Epithelial cell of prostate (primary cell): Measurements from ENCODE around the gene KIT.
"Not testable (repeated sequence)": the region's sequence is repeated elsewhere in the genome, so short reads cannot be mapped to it uniquely, and the experiment has no call there.

Experiments used
- DNase-seq: peaks from one replicate; pipeline ENCODE4 v3.0.0-alpha.2; 2011; ENCODE audit warnings: low read depth, low spot score
- H3K27ac ChIP-seq: fragments of 450-650 bp; 2 replicates; pipeline ENCODE4 v1.5.1; 2017; ENCODE audit warnings: mild to moderate bottlenecking

The KIT gene

DNA sequence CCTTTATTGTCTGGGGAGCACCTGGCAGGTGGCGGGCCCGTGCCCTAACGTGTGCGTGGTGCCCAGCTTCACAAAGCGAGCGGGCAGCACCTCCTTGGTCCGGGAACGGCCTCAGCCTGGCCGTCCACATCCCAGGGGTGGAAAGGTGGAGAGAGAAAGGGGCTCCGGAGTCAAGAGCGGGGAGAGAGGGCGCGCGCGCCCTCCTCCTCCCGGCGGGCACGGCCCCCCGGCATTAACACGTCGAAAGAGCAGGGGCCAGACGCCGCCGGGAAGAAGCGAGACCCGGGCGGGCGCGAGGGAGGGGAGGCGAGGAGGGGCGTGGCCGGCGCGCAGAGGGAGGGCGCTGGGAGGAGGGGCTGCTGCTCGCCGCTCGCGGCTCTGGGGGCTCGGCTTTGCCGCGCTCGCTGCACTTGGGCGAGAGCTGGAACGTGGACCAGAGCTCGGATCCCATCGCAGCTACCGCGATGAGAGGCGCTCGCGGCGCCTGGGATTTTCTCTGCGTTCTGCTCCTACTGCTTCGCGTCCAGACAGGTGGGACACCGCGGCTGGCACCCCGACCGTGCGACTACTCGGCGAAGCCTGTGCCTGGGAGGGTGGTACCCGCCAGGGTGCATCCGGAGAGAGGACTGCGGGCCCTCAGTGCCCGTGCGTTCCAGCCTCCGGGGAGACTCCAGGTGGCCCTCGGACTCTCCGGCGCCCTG is at the start of gene KIT:
Gene KIT, plus strand, starts transcription at position 407 of the 701 bp plus-strand sequence. Its CDS starts 58 bp downstream, at position 465.
- DNase-seq, result no peak
- H3K27ac ChIP-seq, result no peak within 1 kb of the TSS

DNA sequence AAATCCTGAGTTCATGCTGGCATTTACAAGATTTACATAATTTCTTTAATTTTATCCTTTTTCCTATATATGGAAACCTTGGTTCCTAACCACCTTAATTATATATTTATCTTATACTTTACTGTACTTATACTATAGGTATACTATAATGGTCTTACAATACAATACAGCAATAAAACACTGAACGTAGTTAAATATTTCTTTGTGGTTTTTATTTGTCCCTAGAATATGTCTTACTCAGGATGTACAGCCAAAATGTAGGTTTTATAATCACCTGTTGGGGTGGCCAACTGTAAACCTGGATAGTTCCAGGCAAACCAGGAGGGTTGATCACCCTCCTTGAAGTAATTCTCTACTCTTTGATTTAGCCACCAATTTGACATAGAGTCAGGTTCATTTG is 48.4 kb upstream of the KIT start:
- no peak for DNase-seq

DNA sequence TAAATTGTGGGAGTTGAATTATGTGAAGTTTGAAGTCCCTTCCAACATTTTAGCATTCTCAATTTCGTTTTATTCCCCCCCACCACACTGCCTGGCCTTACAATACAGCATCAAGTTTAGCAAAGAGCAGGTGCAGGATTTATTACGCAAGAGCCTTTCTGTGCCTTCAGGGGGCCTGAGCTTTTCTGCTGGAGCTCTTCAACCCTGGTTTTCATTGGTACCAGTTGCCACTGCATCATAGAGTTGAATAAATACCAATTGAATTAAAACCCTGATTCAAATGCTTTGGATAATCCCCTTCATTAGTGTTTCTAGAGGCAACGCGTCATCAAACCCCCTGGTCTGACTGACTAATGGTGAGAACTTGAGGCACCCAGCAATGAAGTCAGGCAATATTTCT is 43.6 kb upstream of the KIT start:
- DNase-seq, result no peak
- no peak overlapping the region for H3K27ac ChIP-seq

More for the DNA sequence above, 48.4 kb upstream of the KIT start:
- H3K27ac ChIP-seq, result no peak overlapping the region

DNA sequence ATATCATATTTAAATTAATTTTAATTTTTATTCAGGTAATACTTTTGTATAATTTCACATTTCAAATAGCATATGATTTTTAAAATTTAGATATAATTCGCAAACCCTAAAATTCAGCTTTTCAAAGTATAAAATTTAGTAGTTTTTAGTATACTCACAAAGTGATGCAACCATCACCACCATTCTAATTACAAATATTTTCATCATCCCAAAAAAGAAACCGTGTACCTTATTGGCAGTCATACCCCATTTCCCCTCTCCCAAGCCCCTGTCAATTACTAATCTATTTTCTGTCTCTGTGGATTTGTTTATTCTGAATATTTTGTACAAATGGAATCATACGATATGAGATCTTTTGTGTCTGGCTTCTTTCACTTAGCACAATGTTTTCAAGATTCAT is 37.0 kb upstream of the KIT start:
- H3K27ac ChIP-seq, result no peak overlapping the region
- DNase-seq, result no peak

DNA sequence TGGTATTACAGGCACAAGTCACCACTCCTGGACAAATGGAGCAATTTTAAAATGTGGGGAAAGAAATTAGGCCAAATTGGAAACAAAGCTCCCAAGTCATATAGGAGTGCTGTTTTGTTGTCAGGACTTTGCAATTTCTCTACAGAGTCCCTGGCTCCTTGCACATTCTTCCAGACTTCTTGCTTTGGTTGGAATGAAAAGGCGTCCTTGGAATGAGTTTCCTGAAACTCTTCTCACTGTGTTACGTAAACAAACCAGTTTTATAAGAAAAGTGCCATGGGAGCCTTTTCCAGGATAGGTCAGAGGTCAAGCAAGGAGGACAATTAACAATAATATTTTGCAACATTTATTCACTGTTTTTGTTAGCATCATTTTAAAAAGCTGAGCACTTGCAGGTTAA is 32.4 kb upstream of the KIT start:
- DNase-seq, result no peak
- H3K27ac ChIP-seq, result no peak overlapping the region

DNA sequence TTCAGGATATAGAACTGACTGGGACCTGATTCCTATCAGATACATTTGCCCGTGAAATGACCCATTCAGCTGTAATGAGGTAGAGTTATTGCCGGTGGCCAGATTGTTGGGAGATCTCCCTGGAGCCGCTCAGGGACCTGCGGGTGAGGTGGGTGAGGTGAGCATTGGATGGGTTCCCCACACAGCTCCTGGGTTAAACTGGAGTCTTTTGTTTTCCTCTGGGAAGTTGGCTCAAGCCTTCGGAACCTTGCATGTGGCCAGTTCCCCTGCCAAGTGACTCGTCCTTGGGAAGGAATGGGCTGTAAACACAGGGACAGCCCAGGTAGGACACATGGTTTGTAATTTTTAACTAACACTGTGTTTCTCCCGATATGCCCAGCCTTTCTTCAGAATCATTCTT is 31.6 kb upstream of the KIT start:
- no peak overlapping the region for H3K27ac ChIP-seq
- no peak for DNase-seq

DNA sequence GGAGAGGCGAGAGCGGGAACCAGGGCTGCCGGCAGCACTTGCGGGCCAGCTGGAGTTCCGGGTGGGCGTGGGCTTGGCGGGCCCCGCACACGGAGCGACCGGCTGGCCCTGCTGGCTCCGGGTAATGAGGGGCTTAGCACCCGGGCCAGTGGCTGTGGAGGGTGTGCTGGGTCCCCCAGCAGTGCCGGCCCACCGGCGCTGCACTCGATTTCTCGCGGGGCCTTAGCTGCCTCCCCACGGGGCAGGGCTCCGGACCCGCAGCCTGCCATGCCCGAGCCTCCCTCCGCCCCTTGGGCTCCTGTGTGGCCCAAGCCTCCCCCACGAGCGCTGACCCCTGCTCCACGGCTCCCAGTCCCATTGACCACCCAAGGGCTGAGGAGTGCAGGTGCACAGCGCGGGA is 25.2 kb upstream of the KIT start:
- DNase-seq, result no peak

DNA sequence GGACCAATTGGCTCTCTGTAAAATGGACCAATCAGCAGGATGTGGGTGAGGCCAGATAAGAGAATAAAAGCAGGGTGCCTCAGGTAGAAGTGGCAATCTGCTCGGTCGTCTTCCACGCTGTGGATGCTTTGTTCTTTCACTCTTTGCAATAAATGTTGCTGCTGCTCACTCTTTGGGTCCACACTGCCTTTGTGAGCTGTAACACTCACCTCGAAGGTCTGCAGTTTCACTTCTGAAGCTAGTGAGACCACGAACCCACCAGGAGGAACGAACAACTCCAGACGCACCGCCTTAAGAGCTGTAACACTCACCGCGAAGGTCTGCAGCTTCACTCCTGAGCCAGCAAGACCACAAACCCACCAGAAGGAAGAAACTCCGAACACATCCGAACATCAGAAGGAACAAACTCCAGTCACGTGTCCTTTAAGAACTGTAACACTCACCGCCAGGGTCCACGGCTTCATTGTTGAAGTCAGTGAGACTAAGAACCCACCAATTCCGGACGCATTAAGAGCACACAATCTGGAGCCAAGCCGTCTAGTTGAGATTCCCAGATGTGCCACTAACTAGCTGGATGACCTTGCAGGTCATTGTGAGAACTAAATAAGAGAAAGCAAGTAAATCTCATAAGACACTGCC is 24.5 kb upstream of the KIT start:
- DNase-seq, H3K27ac ChIP-seq: not testable (repeated sequence)

More for the DNA sequence above, 25.2 kb upstream of the KIT start:
- H3K27ac ChIP-seq, result no peak overlapping the region

DNA sequence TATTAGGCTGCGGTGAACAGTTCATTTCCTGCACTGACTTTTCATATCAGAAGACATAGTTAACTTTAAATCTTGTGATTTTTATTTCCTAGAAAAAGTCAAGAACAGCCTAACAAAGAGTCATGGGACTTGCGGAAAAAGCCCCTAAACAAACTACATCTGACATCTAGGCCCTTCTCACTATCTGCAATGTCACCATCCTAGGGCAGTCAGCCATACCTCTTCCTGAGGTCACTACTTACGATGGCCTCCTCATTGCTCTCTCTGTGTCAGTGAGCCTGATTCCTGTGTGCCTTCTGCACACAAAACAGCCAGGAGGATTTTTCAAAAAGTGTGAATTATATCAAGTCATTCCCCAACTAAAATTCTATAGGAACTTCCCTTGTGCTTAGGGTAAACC is 22.4 kb upstream of the KIT start:
- H3K27ac ChIP-seq, result no peak overlapping the region
- DNase-seq, result no peak

DNA sequence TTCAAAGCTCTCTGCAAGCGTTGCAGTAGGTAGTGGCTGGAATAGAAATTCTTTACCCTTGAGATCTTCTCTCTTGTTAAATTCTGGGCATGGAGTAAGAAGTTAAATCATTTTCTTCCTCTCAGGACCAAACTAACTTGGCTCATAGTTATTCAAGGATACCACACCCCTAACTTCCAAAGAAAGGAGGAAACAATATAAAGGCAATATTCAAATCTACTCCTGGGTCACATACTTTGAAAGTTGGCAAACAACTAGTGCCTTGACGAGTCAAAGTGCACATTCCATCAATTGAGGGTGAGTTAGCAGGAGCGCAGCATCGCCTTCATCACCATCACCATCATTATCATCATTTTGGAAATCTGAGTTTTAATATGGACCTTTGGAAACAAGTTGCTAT is 20.4 kb upstream of the KIT start:
- no peak overlapping the region for H3K27ac ChIP-seq
- DNase-seq, result no peak

DNA sequence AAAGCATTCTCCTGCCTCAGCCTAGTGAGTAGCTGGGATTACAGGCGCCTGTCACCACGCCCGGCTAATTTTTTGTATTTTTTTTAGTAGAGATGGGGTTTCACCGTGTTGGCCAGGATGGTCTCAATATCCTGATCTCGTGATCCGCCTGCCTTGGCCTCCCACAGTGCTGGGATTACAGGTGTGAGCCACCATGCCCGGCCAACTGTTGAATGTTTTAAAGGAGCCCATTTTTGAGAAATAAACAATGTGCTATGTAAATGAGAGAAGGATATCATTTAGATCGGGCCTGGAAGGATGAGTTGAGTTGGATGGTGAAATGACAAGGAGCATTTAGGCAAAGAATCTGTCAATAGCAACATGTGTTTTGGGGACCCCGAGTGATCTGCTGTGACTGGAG is 16.7 kb upstream of the KIT start:
- H3K27ac ChIP-seq, DNase-seq: not testable (repeated sequence)

DNA sequence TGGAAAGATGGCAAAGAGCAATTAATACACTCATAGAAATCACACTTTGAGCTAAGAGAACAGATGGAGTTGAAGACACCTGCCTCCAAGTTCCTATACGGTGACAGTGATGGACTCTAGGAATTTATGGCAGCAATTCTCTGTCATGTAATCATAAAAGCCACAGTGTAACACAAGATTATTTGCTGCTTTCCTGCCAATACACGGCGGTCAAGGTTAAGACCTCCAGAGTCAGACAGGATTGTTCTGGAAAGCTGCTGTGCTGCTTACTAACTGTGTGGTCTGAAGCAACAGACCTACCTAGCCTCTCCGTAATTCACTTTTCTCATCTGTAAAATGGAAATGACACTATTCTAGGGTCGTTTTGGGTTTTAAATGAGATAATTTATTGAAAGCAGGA is 14.6 kb upstream of the KIT start:
- no peak overlapping the region for H3K27ac ChIP-seq
- no peak for DNase-seq

DNA sequence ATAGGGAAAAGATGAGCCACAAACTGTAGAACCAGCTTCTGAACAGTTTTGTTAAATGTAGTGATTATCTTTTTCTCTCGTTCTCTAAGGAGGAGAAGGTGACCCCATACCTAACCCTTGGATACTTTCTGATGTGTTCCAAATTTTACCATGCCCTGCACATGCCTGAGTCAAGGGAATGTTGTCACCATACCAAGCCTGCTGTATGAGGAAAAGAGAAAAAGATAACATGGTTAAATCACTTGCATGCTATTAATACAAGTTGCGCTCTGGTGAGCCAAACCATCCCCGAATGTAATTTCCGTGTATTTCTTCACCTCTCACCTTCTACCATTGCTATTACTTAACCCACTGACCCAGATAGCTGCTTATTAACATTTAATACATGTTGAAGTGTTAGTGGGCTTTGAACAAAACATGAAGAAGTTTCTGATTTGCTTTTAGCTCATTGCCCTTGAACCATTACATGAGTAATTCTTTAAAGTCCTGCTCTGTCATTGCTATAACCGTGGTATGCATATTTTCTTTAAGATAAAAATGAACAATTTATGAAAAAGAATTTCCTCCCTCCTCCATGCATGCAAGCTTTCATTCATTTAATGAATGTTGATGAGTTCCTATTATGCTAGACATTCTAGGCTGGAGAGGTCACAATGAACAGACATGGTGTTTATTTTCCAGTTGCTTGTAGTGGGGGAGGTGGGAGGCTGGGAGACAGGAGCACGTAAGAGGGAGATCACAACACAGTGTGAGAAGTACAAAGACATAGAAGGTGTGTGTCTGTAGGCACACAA is 13.6 kb upstream of the KIT start:
- no peak for DNase-seq
- H3K27ac ChIP-seq, result no peak overlapping the region

DNA sequence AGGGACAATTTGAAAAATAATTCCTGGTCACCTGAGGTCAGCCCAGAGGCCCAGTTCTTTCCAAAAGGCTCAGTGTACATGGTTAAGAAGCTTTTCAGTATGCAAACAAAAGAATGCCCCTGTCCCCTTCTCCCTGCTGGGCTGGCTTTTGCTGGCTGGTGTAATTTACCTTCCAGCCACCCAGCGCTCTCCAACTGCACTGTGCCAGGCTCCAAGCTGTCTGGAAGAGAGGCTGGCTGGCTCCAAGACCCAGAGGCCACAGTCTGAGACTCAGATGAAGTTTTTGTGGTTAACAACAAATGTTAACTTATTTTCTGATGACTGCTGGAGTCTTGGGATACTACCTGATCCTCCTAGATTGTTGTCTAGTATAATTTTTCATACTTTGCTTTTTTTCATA is 11.9 kb upstream of the KIT start:
- no peak overlapping the region for H3K27ac ChIP-seq
- DNase-seq, result no peak

DNA sequence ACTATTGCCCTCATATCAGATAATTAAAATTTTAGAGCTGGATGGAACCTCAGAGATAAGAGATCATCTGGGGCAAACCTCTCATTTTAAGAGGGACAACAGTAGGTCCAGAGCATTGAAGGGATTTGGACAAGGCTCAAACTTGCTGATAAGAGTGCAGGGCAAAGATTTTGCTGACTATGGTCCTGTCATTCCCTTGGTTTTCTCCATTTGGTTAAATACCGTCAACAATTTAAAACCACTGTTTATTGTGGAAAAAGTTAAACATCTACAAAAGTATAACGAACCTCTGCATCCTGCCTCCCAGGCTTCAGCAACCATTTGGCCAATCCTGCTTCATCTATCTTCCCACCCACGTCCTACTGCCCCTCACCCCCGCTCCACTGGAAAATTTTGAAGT is 10.7 kb upstream of the KIT start:
- no peak overlapping the region for H3K27ac ChIP-seq
- no peak for DNase-seq

DNA sequence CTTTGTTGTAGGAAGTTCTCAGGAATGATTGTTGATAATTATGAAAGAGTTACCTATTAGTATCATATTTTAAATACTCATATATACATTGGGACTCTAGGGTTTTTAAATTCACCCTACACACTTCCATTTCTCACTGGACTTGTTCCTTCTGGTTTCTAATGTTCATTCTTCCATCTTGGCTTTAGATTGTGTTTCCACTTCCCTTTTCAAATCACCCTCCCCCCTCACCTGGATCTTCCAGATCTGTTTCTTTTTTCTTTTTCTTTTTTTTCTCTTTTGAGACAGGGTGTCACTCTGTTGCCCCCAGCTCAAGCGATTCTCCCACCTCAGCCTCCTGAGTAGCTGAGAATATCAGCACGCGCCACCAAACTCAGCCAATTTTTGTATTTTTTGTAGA is 6.7 kb upstream of the KIT start:
- H3K27ac ChIP-seq, result no peak overlapping the region
- no peak for DNase-seq

DNA sequence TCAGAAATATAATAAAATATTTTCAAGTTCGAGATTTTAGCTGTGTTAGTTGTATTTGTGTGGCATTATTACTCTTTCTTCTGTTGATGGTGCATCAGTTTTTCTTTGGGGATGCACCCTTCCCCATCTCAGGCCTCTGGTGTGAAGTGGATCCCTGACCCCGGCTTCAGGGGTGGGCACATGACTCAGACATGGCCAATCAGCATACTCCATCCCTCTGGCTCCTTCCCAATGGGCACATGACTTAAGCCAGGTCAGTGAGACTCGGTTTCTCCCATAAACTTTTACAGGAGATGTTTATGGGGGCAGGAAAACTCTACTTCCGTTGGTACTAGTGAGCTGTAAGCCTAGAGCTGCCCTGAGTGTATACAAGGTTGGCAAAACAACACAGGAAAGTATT is 3.0 kb upstream of the KIT start:
- H3K27ac ChIP-seq, result no peak overlapping the region
- no peak for DNase-seq

DNA sequence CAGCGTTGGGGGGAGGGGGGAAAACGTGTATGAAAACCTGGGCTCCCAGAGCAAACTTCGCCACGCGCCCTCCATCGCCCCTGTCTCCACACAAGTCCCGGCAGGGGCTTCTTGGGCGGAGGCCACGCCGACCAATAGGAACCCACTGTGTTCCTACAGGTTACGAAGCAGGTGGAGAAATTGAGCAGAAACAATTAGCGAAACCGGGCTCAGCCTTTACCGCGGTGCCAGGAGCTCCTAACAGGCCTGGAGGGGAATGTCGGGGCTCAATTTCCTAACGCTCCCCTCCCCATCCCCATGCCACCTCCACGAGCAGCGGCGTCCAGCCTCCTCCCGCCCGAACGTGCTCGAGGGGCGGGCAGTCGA is 589 bp upstream of the KIT start:
- DNase-seq, result no peak
- H3K27ac ChIP-seq, result no peak overlapping the region

DNA sequence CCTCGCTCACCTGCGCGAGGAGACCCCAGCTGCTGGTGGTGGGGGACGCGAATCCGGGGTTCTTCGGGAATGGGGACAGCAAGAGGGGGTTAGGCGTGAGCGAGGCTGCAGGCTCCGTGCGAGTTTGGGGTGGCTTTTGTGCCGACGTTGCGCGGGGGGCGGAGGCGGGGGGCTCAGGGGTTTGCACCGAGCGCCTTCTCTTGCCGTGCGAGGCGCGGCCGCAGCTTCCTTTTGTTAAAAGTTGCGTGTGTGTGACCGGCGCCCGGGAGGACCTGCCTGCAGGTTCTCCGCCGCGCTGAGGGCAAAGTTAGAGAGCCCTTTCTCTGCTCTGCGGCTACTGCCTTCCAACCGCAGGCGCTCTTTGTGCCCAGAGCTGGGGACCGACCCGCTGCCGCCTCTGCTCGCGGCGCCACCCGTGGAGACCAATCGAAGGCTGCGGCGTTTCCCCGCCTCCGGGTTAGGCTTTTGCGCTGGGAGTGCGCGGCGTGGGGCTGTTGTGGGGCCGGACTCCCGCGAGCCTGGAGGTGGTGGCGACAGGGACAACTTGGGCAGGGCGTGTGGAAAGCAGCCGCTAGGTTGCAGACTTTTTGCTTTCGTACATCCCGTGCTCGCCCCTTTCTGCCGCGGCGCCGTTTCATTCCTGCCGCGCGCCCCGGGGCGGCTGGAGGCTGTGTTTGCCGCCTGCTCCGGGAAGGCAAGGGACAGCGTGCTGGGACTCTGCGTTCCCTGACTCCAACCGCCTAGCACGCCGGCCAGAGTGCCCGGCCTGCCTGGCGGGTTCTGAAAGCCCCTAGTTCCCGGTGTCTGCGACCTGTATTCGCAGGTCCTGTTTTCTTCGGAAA is 716 bp downstream of the KIT start:
- DNase-seq, result no peak
- no peak overlapping the region for H3K27ac ChIP-seq

DNA sequence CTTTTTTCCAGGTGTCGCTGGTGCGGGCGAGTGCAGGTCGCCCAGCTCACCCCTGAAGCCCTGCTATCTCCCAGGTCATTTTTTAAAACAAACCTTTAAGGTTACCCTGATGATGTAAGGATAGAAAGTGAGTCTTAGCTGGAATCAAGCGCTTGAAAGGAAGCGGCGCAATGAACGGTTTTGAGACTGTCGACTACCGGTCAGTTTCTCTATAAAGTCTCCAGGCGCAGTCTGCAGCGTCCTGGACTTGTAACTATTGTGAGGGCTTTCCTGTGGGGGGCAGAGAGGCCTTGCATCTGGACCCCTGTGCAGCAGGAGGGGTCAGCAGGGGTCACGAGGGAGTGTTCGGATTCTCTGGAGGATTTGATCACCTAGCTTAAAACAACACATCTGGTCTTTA is 1.6 kb downstream of the KIT start:
- no peak for DNase-seq
- H3K27ac ChIP-seq, result no peak overlapping the region
